ENCODE data around the gene OR1F1.
"Not testable (repeated sequence)": the region's sequence is repeated elsewhere in the genome, so short reads cannot be mapped to it uniquely, and the experiment has no call there.

DNA sequence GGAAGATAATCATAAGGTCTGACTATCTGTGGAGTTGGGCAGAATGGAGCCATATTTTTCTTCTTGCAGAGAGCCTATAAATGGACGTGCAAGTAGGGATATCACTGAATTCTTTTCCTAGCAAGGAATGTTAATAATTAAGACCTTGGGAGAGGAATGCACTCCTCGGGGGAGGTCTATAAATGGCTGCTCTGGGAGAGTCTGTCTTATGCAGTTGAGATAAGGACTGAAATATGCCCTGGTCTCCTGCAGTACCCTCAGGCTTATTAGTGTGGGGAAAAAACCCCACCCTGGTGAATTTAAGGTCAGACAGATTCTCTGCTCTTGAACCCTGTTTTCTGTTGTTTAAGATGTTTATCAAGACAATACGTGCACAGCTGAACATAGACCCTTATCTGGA, 17.9 kb downstream of the OR1F1 start:
- TF ChIP-seq, protein P1, sequence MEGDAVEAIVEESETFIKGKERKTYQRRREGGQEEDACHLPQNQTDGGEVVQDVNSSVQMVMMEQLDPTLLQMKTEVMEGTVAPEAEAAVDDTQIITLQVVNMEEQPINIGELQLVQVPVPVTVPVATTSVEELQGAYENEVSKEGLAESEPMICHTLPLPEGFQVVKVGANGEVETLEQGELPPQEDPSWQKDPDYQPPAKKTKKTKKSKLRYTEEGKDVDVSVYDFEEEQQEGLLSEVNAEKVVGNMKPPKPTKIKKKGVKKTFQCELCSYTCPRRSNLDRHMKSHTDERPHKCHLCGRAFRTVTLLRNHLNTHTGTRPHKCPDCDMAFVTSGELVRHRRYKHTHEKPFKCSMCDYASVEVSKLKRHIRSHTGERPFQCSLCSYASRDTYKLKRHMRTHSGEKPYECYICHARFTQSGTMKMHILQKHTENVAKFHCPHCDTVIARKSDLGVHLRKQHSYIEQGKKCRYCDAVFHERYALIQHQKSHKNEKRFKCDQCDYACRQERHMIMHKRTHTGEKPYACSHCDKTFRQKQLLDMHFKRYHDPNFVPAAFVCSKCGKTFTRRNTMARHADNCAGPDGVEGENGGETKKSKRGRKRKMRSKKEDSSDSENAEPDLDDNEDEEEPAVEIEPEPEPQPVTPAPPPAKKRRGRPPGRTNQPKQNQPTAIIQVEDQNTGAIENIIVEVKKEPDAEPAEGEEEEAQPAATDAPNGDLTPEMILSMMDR (IDR thresholded peaks at IDR 0.05) = not testable (repeated sequence)
- not testable (repeated sequence) for TF ChIP-seq EZH2 (IDR thresholded peaks at IDR 0.05)
